Gastroesophageal sphincter (tissue), 3 donors: Measurements from ENCODE around the gene SLC2A9.

Source experiments
- POLR2A ChIP-seq, 2 donors: fragments of 450-650 bp; IDR thresholded peaks; one replicate each; pipeline ENCODE4 v1.6.1; 2017; ENCODE audit warnings: antibody characterized with exemption in 2 of 2, mild to moderate bottlenecking in 2 of 2, moderate library complexity in 1 of 2
- POLR2AphosphoS5 ChIP-seq: sonication (generic); formaldehyde crosslinking; IDR thresholded peaks from one replicate; pipeline ENCODE4 v1.6.1; 2017; ENCODE audit warnings: antibody characterized with exemption
- TF ChIP-seq, protein P1 (sequence below), 4 experiments: fragments of 200-600 bp in 2 of 4; fragments of 450-650 bp in 2 of 4; sonication (generic) in 1 of 4; IDR thresholded peaks; one replicate each; pipeline ENCODE4 v1.5.1; 2017 to 2019; ENCODE audit warnings: antibody characterized with exemption in 4 of 4, mild to moderate bottlenecking in 2 of 4, moderate library complexity in 2 of 4

DNA sequence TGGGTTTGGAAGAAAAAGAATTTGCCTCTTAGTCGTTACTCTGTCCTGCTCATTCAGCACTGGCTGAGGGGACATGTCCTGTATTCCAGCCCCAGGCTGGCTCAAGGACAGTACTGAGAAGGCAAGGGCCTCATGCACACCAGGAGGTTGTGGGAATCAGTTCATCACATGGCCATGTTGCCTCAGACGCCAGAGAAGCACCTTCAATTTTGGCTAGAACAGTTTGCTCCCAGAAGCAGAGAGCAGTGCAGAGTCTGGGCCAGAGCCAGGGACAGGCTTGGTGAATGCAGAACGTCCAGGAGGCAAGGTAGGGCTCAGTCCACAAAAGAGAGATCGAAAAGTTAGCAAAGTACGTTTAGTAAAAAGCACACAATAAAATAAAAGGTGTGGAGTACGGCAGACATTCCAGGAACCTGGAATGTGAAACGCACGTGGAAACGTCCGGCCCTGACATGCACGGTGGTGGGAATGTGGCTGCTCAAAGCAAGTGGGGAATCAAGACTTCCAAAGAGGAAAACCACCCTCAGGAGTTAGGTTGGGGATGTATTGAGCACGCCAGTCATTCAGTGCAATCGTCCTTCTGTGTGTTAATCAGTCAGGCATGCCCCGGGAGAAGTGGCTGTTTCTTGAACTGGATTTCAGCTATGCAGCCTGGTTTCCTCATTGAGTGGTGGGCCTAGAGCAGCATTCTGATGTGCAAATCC, 1.2 kb upstream of the SLC2A9 start:
- TF ChIP-seq, protein P1, sequence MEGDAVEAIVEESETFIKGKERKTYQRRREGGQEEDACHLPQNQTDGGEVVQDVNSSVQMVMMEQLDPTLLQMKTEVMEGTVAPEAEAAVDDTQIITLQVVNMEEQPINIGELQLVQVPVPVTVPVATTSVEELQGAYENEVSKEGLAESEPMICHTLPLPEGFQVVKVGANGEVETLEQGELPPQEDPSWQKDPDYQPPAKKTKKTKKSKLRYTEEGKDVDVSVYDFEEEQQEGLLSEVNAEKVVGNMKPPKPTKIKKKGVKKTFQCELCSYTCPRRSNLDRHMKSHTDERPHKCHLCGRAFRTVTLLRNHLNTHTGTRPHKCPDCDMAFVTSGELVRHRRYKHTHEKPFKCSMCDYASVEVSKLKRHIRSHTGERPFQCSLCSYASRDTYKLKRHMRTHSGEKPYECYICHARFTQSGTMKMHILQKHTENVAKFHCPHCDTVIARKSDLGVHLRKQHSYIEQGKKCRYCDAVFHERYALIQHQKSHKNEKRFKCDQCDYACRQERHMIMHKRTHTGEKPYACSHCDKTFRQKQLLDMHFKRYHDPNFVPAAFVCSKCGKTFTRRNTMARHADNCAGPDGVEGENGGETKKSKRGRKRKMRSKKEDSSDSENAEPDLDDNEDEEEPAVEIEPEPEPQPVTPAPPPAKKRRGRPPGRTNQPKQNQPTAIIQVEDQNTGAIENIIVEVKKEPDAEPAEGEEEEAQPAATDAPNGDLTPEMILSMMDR (IDR thresholded peaks at IDR 0.05), result no peak
- no peak for TF ChIP-seq POLR2AphosphoS5
- TF ChIP-seq POLR2A (IDR thresholded peaks at IDR 0.05), result no peak
